HepG2 (cell line): ENCODE results near the gene NCKAP1. TPM values are rescaled to one million over a fixed set of nuclear protein-coding genes. Genes with fewer than 3 reads are reported as not detected.

Experiments
- ATAC-seq: fragments of 200-7000 bp; cut with Tn5 transposase; 3 replicates; pipeline ENCODE4 v1.9.1; 2020; ENCODE audit warnings: mild to moderate bottlenecking, moderate library complexity
- BruUV-seq: library from RNA; stranded (reverse); fragments of 400-500 nt; replicated peaks from 2 replicates; lab custom pipeline; 2021; lab: Mats Ljungman, UMichigan
- CTCF ChIA-PET: fragments of 300-600 bp; formaldehyde crosslinking; extraction: SDS; loops from one replicate; lab custom pipeline; 2021; ENCODE audit warnings: low total read pairs, inconsistent platforms, low intra/inter-chr PET ratio; lab: Yijun Ruan, JAX
- POLR2A ChIA-PET: fragments of 350-600 bp; sonication (Branson Sonifier 250); formaldehyde crosslinking; loops from one replicate; lab custom pipeline; 2020; ENCODE audit warnings: antibody characterized with exemption, inconsistent platforms; lab: Yijun Ruan, JAX
- DNase-seq: peaks from one replicate; pipeline ENCODE4 v3.0.0-alpha.2; 2015; ENCODE audit warnings: low spot score
- FAIRE-seq: peaks from 3 replicates; lab custom pipeline; 2011; peaks lifted over from hg19 to GRCh38; lab: Jason Lieb, UNC
- H2AFZ ChIP-seq: one replicate; pipeline ENCODE4 v1.6.1; 2011; ENCODE audit warnings: low read length, inconsistent platforms
- H3K27ac ChIP-seq: fragments of 300-600 bp; 3 replicates; pipeline ENCODE4 v1.8.0; 2011; ENCODE audit warnings: mixed run types, mild to moderate bottlenecking, mixed read lengths, low read length, inconsistent platforms; ENCODE audit not compliant: insufficient read depth; ENCODE audit errors: extremely low read length
- H3K27me3 ChIP-seq, 2 experiments: fragments of 200-600 bp in 1 of 2; 2 replicates in 1 of 2; 3 replicates in 1 of 2; pipeline versions ENCODE4 v1.6.0 to v1.8.0; 2011; ENCODE audit warnings: low read length in 2 of 2, mild to moderate bottlenecking in 2 of 2, moderate library complexity in 2 of 2, inconsistent platforms in 1 of 2; ENCODE audit not compliant: insufficient read depth in 2 of 2, control insufficient read depth in 1 of 2
- H3K36me3 ChIP-seq, 2 experiments: fragments of 200-600 bp in 1 of 2; replicated peaks in 1 of 2; 2 replicates in 1 of 2; 3 replicates in 1 of 2; pipeline versions ENCODE4 v1.5.1 to v1.8.0; 2011; ENCODE audit warnings: low read length in 2 of 2, inconsistent platforms in 1 of 2; ENCODE audit not compliant: insufficient read depth in 2 of 2, control insufficient read depth in 1 of 2
- H3K4me1 ChIP-seq: 2 replicates; pipeline ENCODE4 v1.5.1; 2012; ENCODE audit warnings: low read length, inconsistent platforms; ENCODE audit not compliant: insufficient read depth
- H3K4me2 ChIP-seq: 2 replicates; pipeline ENCODE4 v1.6.0; 2011; ENCODE audit warnings: low read depth, low read length, inconsistent platforms
- H3K4me3 ChIP-seq, 3 experiments: fragments of 200-600 bp in 1 of 3; sonication (generic), shearing (Covaris generic) in 1 of 3; replicated peaks in 1 of 3; 2 replicates each; pipeline ENCODE4 v1.5.1; 2011 to 2016; ENCODE audit warnings: low read length in 3 of 3, inconsistent platforms in 2 of 3, low read depth in 2 of 3, mild to moderate bottlenecking in 2 of 3, control low read depth in 1 of 3, mixed read lengths in 1 of 3; ENCODE audit not compliant: insufficient read depth in 1 of 3
- H3K79me2 ChIP-seq: one replicate; pipeline ENCODE4 v1.6.1; 2011; ENCODE audit warnings: low read length, inconsistent platforms; ENCODE audit not compliant: insufficient read depth
- H3K9ac ChIP-seq: 2 replicates; pipeline ENCODE4 v1.6.0; 2011; ENCODE audit warnings: mild to moderate bottlenecking, low read depth, low read length, inconsistent platforms; ENCODE audit not compliant: insufficient read depth
- H3K9me3 ChIP-seq: 2 replicates; pipeline ENCODE4 v1.5.1; 2012; ENCODE audit warnings: mild to moderate bottlenecking, low read length
- H4K20me1 ChIP-seq: 2 replicates; pipeline ENCODE4 v1.6.0; 2011; ENCODE audit warnings: inconsistent platforms, mild to moderate bottlenecking, low read length, moderate library complexity; ENCODE audit not compliant: insufficient read depth
- SRF ChIP-seq: IDR thresholded peaks from 2 replicates; pipeline ENCODE4 v1.6.1; 2011; ENCODE audit warnings: mild to moderate bottlenecking, low read depth, low read length, moderate library complexity
- ZBTB37 ChIP-seq: sonication (generic); formaldehyde crosslinking; IDR thresholded peaks from 2 replicates; pipeline ENCODE4 v1.4.0; 2020; ENCODE audit warnings: mild to moderate bottlenecking, missing genetic modification reagents
- ZNF687 ChIP-seq: sonication (generic); formaldehyde crosslinking; IDR thresholded peaks from 2 replicates; pipeline ENCODE4 v1.5.1; 2020; ENCODE audit warnings: mild to moderate bottlenecking, missing genetic modification reagents, moderate library complexity
- ZNF792 ChIP-seq: IDR thresholded peaks from 2 replicates; pipeline ENCODE4 v1.6.1; 2016
- WGBS: methylation state at CpG from one replicate; pipeline ENCODE4 v1.1.6; 2017; ENCODE audit warnings: low lambda C conversion rate; 5-methylcytosine and 5-hydroxymethylcytosine counted together
- in situ Hi-C: cut with HindIII; loops from 2 replicates; pipeline ENCODE4 v1.10.0; 2017; ENCODE audit warnings: low pct_unique_long_range_greater_than_20kb; ENCODE audit not compliant: extremely low pct_ligation_motif_present
- intact Hi-C: fragments of 100-400 bp; cut with micrococcal nuclease; formaldehyde crosslinking; loops from one replicate; pipeline ENCODE4 v1.10.0; 2022; ENCODE audit not compliant: unreplicated experiment
- polyA plus RNA-seq, 8 experiments: library from polyadenylated mRNA; depleted of rRNA in 3 of 8; stranded (reverse) in 7 of 8; unstranded in 1 of 8; fragments of >200 nt; fragmentation: Illumina TruSeq in 4 of 8; extraction: Trizol in 4 of 8; gene quantifications; 2 replicates each; pipeline versions ENCODE4 v1.2.1 to v1.2.3, GENCODE V29; 2011 to 2016; ENCODE audit warnings: low read depth in 4 of 8, missing spikeins in 1 of 8, mixed read lengths in 1 of 8; ENCODE audit not compliant: insufficient read depth in 1 of 8
- total RNA-seq, 5 experiments: library from RNA; depleted of rRNA; stranded (reverse); fragments of >200 nt; fragmentation: Illumina TruSeq; extraction: Trizol; gene quantifications; 2 replicates each; pipeline ENCODE4 v1.2.3, GENCODE V29; 2016; ENCODE audit warnings: low read depth in 1 of 5
- TF ChIP-seq, protein P1 (sequence below): sonication (generic); formaldehyde crosslinking; IDR thresholded peaks from 2 replicates; pipeline ENCODE4 v1.5.0; 2020; ENCODE audit warnings: mild to moderate bottlenecking, low read depth, missing genetic modification reagents, borderline replicate concordance

Gene NCKAP1
- total and polyA plus RNA-seq, 2 of the 13 experiments (the other 11 are each of a cell fraction or from before 2014, with no cell fraction given), result 72.1 to 96.3 TPM

DNA sequence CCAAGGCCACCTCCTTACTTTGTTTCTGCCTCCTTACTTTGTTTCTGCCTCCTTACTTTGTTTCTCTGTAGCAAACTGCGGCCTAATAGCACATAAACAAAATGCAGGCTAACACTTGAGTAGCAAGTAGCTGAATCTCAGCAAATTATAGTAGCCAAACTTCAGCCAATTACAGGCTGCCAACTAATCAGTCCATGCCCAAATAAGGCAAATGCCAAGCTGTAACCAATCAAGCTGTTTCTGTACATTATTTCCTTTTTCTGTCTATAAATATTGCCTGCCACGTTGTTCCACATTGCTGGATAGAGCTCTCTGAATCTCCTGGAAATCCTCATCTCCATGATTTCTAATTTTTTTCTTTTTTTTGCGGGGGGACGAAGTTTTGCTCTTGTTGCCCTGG lies 143.1 kb downstream of the NCKAP1 start:
- 90% methylated on average over 4 of the region's 4 CpGs for WGBS
- no TSS peak for BruUV-seq
- FAIRE-seq, result no peak
- POLR2A ChIA-PET, result interaction anchor here (0.6 kb wide), 1 partner anchor 79 kb away, joined by 3 read pairs; no protein-coding TSS in a partner anchor
- peaks cover 27% of the 10 kb centered on the region for H3K4me1 ChIP-seq
- in situ Hi-C loops (no loop called here), intact Hi-C loops (no loop called here)
- CTCF ChIA-PET, result no interaction called here
- no peak overlapping the region for H2AFZ ChIP-seq
- no peaks in the 10 kb centered on the region for H3K27me3 ChIP-seq
- no peaks in the 10 kb centered on the region for H4K20me1 ChIP-seq
- no peaks in the 10 kb centered on the region for H3K79me2 ChIP-seq
- TF ChIP-seq SRF (peak; percentile 93), ZNF792 (CRISPR knock-in tag) (no peak), ZBTB37 (CRISPR knock-in tag) (no peak)
- no peaks in the 10 kb centered on the region for H3K36me3 ChIP-seq
- no peak for DNase-seq
- no peak overlapping the region for H3K4me3 ChIP-seq
- H3K4me2 ChIP-seq, result no peak overlapping the region
- no peak overlapping the region for H3K27ac ChIP-seq
- no peak overlapping the region for H3K9ac ChIP-seq
- ATAC-seq, result no peak
- H3K9me3 ChIP-seq, result no peaks in the 10 kb centered on the region

DNA sequence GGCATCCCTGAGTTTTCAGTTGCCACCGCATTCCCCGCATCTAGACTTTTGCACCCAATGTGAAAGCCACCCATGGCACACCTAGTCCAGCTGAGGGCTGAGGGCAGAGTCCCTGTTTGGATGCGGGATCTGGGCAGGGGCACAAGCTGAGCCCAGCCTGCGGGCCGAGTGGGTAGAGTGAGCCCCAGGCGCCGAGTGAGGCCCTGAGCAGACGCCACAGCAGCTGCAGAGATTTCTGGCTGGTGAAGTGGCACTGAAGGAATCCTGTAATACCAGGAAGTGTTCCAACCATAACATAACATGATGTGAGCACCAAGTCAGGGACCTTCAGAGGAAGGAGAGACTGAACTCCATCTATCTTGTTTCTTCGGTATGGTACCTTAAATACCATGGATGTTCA lies 144.1 kb downstream of the NCKAP1 start:
- no peak overlapping the region for H3K27ac ChIP-seq
- WGBS, result 89% methylated on average over 9 of the region's 9 CpGs
- H2AFZ ChIP-seq, result no peak overlapping the region
- TF ChIP-seq ZNF687 (CRISPR knock-in tag), result peak; percentile 20; the same call in 1 of the 2 replicates
- TF ChIP-seq, protein P1, sequence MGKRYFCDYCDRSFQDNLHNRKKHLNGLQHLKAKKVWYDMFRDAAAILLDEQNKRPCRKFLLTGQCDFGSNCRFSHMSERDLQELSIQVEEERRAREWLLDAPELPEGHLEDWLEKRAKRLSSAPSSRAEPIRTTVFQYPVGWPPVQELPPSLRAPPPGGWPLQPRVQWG (CRISPR knock-in tag), result no peak
- TF ChIP-seq, all 625 proteins: peak for 1
- POLR2A ChIA-PET, result no interaction called here
- BruUV-seq, result no TSS peak
- Histone ChIP-seq H3K27me3 (no peaks in the 10 kb centered on the region), H3K36me3 (no peaks in the 10 kb centered on the region), H3K79me2 (no peaks in the 10 kb centered on the region), H3K9ac (no peak overlapping the region), H3K9me3 (no peaks in the 10 kb centered on the region), H4K20me1 (no peaks in the 10 kb centered on the region), H3K4me2 (no peak overlapping the region), H3K4me1 (peaks cover 25% of the 10 kb centered on the region), H3K4me3 (no peak overlapping the region)
- CTCF ChIA-PET, result no interaction called here
- no peak for DNase-seq
- in situ Hi-C loops, result no loop called here
- ATAC-seq, result no peak
- no peak for FAIRE-seq
- intact Hi-C loops, result no loop called here
